ENCODE data around the gene FZD10. TPM values are rescaled to one million over a fixed set of nuclear protein-coding genes. Genes with fewer than 3 reads are reported as not detected.

The FZD10 gene
- total RNA-seq, 1 donor from 2014 or later: not detected

DNA sequence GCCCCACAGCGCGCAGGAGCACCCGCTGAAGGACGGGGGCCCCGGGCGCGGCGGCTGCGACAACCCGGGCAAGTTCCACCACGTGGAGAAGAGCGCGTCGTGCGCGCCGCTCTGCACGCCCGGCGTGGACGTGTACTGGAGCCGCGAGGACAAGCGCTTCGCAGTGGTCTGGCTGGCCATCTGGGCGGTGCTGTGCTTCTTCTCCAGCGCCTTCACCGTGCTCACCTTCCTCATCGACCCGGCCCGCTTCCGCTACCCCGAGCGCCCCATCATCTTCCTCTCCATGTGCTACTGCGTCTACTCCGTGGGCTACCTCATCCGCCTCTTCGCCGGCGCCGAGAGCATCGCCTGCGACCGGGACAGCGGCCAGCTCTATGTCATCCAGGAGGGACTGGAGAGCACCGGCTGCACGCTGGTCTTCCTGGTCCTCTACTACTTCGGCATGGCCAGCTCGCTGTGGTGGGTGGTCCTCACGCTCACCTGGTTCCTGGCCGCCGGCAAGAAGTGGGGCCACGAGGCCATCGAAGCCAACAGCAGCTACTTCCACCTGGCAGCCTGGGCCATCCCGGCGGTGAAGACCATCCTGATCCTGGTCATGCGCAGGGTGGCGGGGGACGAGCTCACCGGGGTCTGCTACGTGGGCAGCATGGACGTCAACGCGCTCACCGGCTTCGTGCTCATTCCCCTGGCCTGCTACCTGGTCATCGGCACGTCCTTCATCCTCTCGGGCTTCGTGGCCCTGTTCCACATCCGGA is 1.4 kb downstream of the FZD10 start:
- ChIA-PET POLR2A (no interaction called here), CTCF (no interaction called here)
- DNase-seq: no peak
- H3K27ac Mint-ChIP-seq: no peak overlapping the region
- ATAC-seq (ENCODE audit: low read depth): no peak
- no peak overlapping the region for H3K4me3 Mint-ChIP-seq
- peaks cover 2% of the 10 kb centered on the region for H3K4me1 Mint-ChIP-seq
- H3K36me3 Mint-ChIP-seq (ENCODE audit: low read depth): no peaks in the 10 kb centered on the region
- peaks cover 26% of the 10 kb centered on the region for H3K27me3 Mint-ChIP-seq
- no peaks in the 10 kb centered on the region for H3K9me3 Mint-ChIP-seq
- intact Hi-C loops (cut with micrococcal nuclease): no loop called here
- no peak for TF ChIP-seq CTCF (IDR thresholded peaks at IDR 0.05)

DNA sequence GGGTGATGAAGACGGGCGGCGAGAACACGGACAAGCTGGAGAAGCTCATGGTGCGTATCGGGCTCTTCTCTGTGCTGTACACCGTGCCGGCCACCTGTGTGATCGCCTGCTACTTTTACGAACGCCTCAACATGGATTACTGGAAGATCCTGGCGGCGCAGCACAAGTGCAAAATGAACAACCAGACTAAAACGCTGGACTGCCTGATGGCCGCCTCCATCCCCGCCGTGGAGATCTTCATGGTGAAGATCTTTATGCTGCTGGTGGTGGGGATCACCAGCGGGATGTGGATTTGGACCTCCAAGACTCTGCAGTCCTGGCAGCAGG is 1.9 kb downstream of the FZD10 start:
- Mint-ChIP-seq H3K36me3 (ENCODE audit: low read depth) (no peaks in the 10 kb centered on the region), H3K4me1 (peaks cover 2% of the 10 kb centered on the region), H3K27me3 (peaks cover 26% of the 10 kb centered on the region), H3K27ac (no peak overlapping the region), H3K9me3 (no peaks in the 10 kb centered on the region), H3K4me3 (no peak overlapping the region)
- intact Hi-C loops (cut with micrococcal nuclease): no loop called here
- no peak for TF ChIP-seq CTCF (IDR thresholded peaks at IDR 0.05)
- ATAC-seq (ENCODE audit: low read depth) (no peak), DNase-seq (no peak)
- ChIA-PET POLR2A (no interaction called here), CTCF (no interaction called here)

- DNase-seq (no peak), ATAC-seq (ENCODE audit: low read depth) (no peak)
- POLR2A ChIA-PET: no interaction called here
- Mint-ChIP-seq H3K36me3 (ENCODE audit: low read depth) (no peaks in the 10 kb centered on the region), H3K27ac (no peak overlapping the region), H3K4me1 (peaks cover 2% of the 10 kb centered on the region), H3K9me3 (no peaks in the 10 kb centered on the region), H3K27me3 (peaks cover 26% of the 10 kb centered on the region), H3K4me3 (no peak overlapping the region)
- no peak for TF ChIP-seq CTCF (IDR thresholded peaks at IDR 0.05)
- CTCF ChIA-PET: no interaction called here
- intact Hi-C loops (cut with micrococcal nuclease): no loop called here
Measured at GRCh38 chr12:130164936-130165335, 2.7 kb downstream of the FZD10 start.

DNA sequence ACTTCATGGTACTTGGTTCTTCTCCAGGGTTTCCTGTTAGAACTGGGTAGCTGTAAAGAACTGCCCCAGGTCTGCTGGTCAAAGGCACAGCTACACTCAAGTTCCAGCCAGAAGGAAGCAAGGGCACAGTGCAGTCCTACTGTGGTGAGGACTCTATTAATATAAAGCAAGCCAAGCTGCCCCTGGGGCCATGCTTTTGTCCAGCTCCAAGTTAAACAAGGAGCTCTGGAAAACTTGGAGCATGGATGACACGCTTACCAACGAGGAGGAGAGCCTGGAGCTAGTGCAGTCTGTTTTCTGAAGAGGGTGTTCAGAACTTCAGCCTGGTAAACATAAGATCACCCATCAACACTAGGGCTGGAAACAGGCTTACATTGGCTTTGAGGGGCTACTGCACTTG is 4.0 kb downstream of the FZD10 start:
- Mint-ChIP-seq H3K27me3 (peaks cover 26% of the 10 kb centered on the region), H3K4me1 (peaks cover 2% of the 10 kb centered on the region), H3K4me3 (no peak overlapping the region), H3K36me3 (ENCODE audit: low read depth) (no peaks in the 10 kb centered on the region), H3K27ac (no peak overlapping the region), H3K9me3 (no peaks in the 10 kb centered on the region)
- POLR2A ChIA-PET: no interaction called here
- no peak for ATAC-seq (ENCODE audit: low read depth)
- no peak for DNase-seq
- intact Hi-C loops (cut with micrococcal nuclease): no loop called here
- no peak for TF ChIP-seq CTCF (IDR thresholded peaks at IDR 0.05)
- CTCF ChIA-PET: no interaction called here

GRCh38 chr12:130167537-130167936 is 5.3 kb downstream of the FZD10 start:
- no peaks in the 10 kb centered on the region for H3K36me3 Mint-ChIP-seq (ENCODE audit: low read depth)
- no peak overlapping the region for H3K4me3 Mint-ChIP-seq
- CTCF ChIA-PET: no interaction called here
- TF ChIP-seq CTCF (IDR thresholded peaks at IDR 0.05): no peak
- ATAC-seq (ENCODE audit: low read depth): no peak
- H3K4me1 Mint-ChIP-seq: peaks cover 2% of the 10 kb centered on the region
- no peak for DNase-seq
- H3K9me3 Mint-ChIP-seq: peaks cover 4% of the 10 kb centered on the region
- intact Hi-C loops (cut with micrococcal nuclease): no loop called here
- H3K27me3 Mint-ChIP-seq: peaks cover 22% of the 10 kb centered on the region
- no peak overlapping the region for H3K27ac Mint-ChIP-seq
- POLR2A ChIA-PET: no interaction called here

Measured in activated B cell treated with CpG ODN at 0.5 μM for 24 hours (primary cell).